IMR-90 (cell line): ENCODE results near the gene ATP2C2.

Experiments used
- MAZ ChIP-seq: IDR thresholded peaks from 2 replicates; pipeline ENCODE4 v1.6.1; 2012; ENCODE audit warnings: low read depth, mild to moderate bottlenecking, low read length, improper control_type of control experiment, moderate library complexity, borderline replicate concordance
- POLR2A ChIP-seq: IDR thresholded peaks from 2 replicates; pipeline ENCODE4 v1.6.1; 2012; ENCODE audit warnings: mild to moderate bottlenecking, low read depth, low read length

DNA sequence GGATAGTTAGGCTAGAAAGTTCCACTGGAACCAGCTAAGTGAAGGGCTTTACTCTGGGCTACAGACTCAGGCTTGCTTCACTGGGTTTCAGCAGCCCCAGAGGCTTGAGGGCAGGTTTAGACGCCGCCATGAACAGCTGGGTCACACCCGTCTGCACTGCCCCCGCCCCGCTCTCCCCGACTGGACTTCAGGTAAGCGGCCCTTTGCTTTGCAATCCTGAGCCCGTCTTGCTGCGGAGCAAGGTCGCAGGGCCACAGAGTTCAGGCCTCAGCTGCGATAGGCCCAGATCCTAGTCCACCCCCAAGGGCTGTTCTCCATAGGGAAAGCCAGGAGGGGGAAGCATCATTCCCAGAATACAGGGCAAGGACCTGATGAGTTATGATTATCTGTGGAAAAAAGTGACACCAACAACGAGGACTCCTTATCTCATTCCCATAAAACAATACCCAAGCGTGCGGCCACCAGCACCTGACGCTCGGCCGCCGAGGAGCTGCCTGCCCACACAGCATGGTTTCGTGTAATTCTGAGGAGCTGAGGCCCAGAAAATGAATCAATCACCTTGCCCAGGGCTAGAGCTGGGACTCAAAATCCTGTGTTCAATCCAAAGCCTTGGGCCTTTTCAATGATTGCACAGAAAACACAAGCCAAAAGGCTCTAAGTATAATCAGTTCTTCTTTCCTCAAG is 115.7 kb downstream of the ATP2C2 start:
- TF ChIP-seq MAZ (no peak), POLR2A (no peak)
